MCF 10A (cell line): ENCODE measurements around the gene FARP1. TPM values are rescaled to one million over a fixed set of nuclear protein-coding genes. Genes with fewer than 3 reads are reported as not detected.

ENCODE experiments used
- BruUV-seq: library from RNA; stranded (reverse); fragments of 400-500 nt; replicated peaks from 2 replicates; lab custom pipeline; 2021; lab: Mats Ljungman, UMichigan
- CTCF ChIA-PET: fragments of 300-600 bp; sonication (Branson Sonifier 250); formaldehyde crosslinking; extraction: SDS; loops from one replicate; lab custom pipeline; 2021; ENCODE audit warnings: antibody characterized with exemption, inconsistent platforms; lab: Yijun Ruan, JAX
- POLR2A ChIA-PET: fragments of 300-600, 350-650 bp; sonication (Branson Sonifier 250); formaldehyde crosslinking; extraction: SDS; loops from one replicate; lab custom pipeline; 2020; ENCODE audit warnings: antibody characterized with exemption, inconsistent platforms; lab: Yijun Ruan, JAX
- DNase-seq: peaks from one replicate; pipeline ENCODE4 v3.0.0-alpha.2; 2018; ENCODE audit not compliant: unreplicated experiment
- H3K27ac Mint-ChIP-seq: one replicate; pipeline ENCODE4 v1.8.0; 2022; ENCODE audit warnings: mild to moderate bottlenecking, low read depth, mixed read lengths; ENCODE audit not compliant: unreplicated experiment
- H3K27me3 Mint-ChIP-seq: one replicate; pipeline ENCODE4 v1.8.0; 2022; ENCODE audit warnings: mixed read lengths; ENCODE audit not compliant: insufficient read depth, unreplicated experiment
- H3K36me3 Mint-ChIP-seq: one replicate; pipeline ENCODE4 v1.8.0; 2022; ENCODE audit warnings: mild to moderate bottlenecking, moderate library complexity, mixed read lengths; ENCODE audit not compliant: insufficient read depth, unreplicated experiment
- H3K4me1 Mint-ChIP-seq: one replicate; pipeline ENCODE4 v1.8.0; 2022; ENCODE audit warnings: mixed read lengths; ENCODE audit not compliant: insufficient read depth, unreplicated experiment
- H3K4me3 Mint-ChIP-seq: one replicate; pipeline ENCODE4 v1.8.0; 2022; ENCODE audit warnings: mild to moderate bottlenecking, moderate library complexity, mixed read lengths; ENCODE audit not compliant: unreplicated experiment
- H3K9me3 Mint-ChIP-seq: one replicate; pipeline ENCODE4 v1.8.0; 2022; ENCODE audit warnings: mixed read lengths; ENCODE audit not compliant: unreplicated experiment
- intact Hi-C: fragments of 100-400 bp; cut with micrococcal nuclease; formaldehyde crosslinking; loops from 2 replicates; pipeline ENCODE4 v1.14.1; 2022
- total RNA-seq: library from RNA; stranded (reverse); gene quantifications from 2 replicates; pipeline ENCODE4 v1.2.3, GENCODE V29; 2022
- TF ChIP-seq, protein P1 (sequence below): fragments of 200-600 bp; IDR thresholded peaks from one replicate; pipeline ENCODE4 v1.8.0; 2022; ENCODE audit warnings: antibody characterized with exemption, mild to moderate bottlenecking; ENCODE audit not compliant: unreplicated experiment

Gene FARP1
- total RNA-seq, 1 experiment from 2014 or later, result 30.1 TPM

DNA sequence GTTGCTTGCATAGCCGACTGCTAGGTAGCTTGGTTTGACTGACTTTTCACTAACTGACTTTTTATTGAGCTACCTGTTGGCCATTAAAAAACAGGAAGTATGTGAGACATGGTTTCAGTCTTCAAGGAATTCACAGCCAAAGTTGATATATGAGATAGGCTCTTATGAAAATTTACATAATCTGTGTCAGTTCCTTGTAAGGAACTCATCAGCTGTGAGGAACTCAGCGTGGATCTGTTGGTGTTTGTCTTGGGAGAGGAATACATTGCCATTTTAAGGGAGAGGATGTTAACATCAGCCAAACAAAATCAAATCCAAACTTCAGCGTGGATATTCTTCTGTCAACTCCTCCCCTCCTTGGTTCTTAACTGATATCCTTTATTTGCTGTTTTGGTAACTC is 32.1 kb downstream of the FARP1 start:
- no peak for DNase-seq
- H3K27me3 Mint-ChIP-seq, result no peaks in the 10 kb centered on the region
- peaks cover 14% of the 10 kb centered on the region for H3K4me1 Mint-ChIP-seq
- TF ChIP-seq, protein P1, sequence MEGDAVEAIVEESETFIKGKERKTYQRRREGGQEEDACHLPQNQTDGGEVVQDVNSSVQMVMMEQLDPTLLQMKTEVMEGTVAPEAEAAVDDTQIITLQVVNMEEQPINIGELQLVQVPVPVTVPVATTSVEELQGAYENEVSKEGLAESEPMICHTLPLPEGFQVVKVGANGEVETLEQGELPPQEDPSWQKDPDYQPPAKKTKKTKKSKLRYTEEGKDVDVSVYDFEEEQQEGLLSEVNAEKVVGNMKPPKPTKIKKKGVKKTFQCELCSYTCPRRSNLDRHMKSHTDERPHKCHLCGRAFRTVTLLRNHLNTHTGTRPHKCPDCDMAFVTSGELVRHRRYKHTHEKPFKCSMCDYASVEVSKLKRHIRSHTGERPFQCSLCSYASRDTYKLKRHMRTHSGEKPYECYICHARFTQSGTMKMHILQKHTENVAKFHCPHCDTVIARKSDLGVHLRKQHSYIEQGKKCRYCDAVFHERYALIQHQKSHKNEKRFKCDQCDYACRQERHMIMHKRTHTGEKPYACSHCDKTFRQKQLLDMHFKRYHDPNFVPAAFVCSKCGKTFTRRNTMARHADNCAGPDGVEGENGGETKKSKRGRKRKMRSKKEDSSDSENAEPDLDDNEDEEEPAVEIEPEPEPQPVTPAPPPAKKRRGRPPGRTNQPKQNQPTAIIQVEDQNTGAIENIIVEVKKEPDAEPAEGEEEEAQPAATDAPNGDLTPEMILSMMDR, result no peak
- POLR2A ChIA-PET, result no interaction called here
- BruUV-seq, result no TSS peak
- no peak overlapping the region for H3K4me3 Mint-ChIP-seq
- no peaks in the 10 kb centered on the region for H3K9me3 Mint-ChIP-seq
- intact Hi-C loops, result no loop called here
- no peaks in the 10 kb centered on the region for H3K36me3 Mint-ChIP-seq
- CTCF ChIA-PET, result interaction anchor here (0.5 kb wide), 1 partner anchor 10 kb away, joined by 3 read pairs; no protein-coding TSS in a partner anchor
- no peak overlapping the region for H3K27ac Mint-ChIP-seq

DNA sequence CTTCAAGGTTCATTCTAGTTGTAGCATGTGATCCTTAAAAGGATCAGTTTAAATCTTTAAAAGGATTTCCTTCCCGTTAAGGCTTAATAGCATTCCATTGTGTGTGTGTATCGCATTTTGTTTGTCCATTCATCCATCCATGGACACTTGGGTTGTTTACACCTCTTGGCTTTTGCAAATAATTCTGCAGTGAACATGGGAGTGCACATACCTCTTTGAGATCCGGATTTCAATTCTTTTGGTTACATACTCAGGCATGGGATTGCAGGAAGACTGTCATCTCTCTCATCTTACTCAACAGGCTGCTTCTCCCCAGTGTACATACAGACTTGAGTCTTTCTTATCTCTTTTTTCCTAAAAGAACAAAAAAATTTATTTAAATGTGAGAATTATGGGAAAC is 32.9 kb downstream of the FARP1 start:
- no TSS peak for BruUV-seq
- ChIA-PET POLR2A (no interaction called here), CTCF (no interaction called here)
- no peak overlapping the region for H3K27ac Mint-ChIP-seq
- intact Hi-C loops, result no loop called here
- H3K4me3 Mint-ChIP-seq, result no peak overlapping the region
- H3K9me3 Mint-ChIP-seq, result no peaks in the 10 kb centered on the region
- H3K27me3 Mint-ChIP-seq, result no peaks in the 10 kb centered on the region
- no peak for DNase-seq
- peaks cover 14% of the 10 kb centered on the region for H3K4me1 Mint-ChIP-seq
- TF ChIP-seq, protein P1, result no peak
- H3K36me3 Mint-ChIP-seq, result no peaks in the 10 kb centered on the region

DNA sequence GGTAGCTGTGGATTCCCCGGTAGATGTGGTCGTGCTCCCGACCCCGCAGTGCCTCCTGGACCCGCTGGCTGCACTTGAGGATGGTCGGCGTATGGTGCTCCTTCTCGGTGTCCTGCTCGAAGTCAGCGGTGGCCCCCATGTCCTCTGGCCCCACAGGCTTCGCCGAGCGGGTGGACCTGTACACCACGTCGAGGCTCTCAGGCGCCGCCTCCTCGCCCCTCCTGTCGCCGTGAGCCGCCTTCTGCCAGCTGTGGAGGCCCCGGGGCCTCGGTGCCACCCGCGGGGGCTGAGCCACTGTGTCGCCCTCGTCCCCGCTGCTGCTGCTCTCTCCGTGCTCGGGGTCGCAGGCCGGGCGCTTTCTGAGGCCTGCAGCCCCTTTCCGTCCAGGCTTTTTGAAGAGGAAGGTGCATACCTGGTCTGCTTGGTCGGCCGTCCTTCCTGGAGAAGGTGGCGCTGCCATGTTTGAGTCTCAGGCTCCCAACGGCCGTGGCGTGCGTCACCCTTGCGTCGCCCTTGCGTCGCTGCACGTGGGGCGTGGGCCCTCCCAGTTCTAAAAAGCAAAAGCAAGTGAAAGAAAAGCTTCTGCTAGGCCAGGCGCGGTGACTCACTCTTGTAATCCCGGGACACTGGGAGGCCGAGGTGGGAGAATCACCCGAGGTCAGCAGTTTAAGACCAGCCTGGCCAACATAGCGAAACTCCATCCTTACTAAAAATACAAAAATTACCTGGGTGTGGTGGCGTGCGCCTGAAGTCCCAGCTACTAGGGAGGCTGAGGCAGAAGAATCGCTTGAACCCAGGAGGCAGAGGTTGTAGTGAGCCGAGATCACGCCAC is 34.1 kb downstream of the FARP1 start, which contains the start of gene RNF113B:
TSS of gene RNF113B (minus strand) at position 493 of the 832 bp plus-strand sequence. CDS start at position 460, 33 bp downstream.
- TF ChIP-seq, protein P1, result no peak
- no TSS peak for BruUV-seq
- Mint-ChIP-seq H3K4me3 (no peak within 1 kb of the TSS), H3K36me3 (peaks cover 6% of the 10 kb centered on the region), H3K27ac (no peak within 1 kb of the TSS), H3K9me3 (no peaks in the 10 kb centered on the region), H3K4me1 (peaks cover 14% of the 10 kb centered on the region), H3K27me3 (no peaks in the 10 kb centered on the region)
- no peak for DNase-seq
- intact Hi-C loops, result no loop called here
- CTCF ChIA-PET, result interaction anchor here (0.7 kb wide), 1 partner anchor 155 kb away, joined by 3 read pairs; no protein-coding TSS in a partner anchor
- POLR2A ChIA-PET, result no interaction called here

DNA sequence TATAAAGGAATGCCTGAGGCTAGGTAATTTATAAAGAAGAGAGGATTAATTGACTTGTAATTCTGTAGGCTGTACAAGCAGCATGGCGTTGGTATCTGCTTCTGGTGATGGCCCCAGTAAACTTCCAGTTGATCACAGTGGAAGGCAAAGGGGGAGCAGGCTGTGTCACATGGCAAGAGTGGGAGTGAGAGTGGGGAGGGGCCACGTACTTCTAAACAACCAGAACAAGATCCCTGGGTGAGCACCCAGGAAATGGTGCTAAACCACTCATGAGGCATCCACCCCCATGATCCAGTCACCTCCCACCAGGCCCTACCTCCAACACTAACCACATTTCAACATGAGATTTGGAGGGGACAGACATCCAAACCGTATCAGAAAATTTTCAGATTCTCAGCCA is 37.2 kb downstream of the FARP1 start:
- no peaks in the 10 kb centered on the region for H3K27me3 Mint-ChIP-seq
- H3K36me3 Mint-ChIP-seq, result peaks cover 6% of the 10 kb centered on the region
- H3K27ac Mint-ChIP-seq, result no peak overlapping the region
- TF ChIP-seq, protein P1, result no peak
- ChIA-PET CTCF (no interaction called here), POLR2A (no interaction called here)
- intact Hi-C loops, result no loop called here
- H3K4me3 Mint-ChIP-seq, result no peak overlapping the region
- DNase-seq, result no peak
- no peaks in the 10 kb centered on the region for H3K9me3 Mint-ChIP-seq
- no TSS peak for BruUV-seq
- H3K4me1 Mint-ChIP-seq, result no peaks in the 10 kb centered on the region
